Measurements from ENCODE around the gene SNED1.

The SNED1 gene

DNA sequence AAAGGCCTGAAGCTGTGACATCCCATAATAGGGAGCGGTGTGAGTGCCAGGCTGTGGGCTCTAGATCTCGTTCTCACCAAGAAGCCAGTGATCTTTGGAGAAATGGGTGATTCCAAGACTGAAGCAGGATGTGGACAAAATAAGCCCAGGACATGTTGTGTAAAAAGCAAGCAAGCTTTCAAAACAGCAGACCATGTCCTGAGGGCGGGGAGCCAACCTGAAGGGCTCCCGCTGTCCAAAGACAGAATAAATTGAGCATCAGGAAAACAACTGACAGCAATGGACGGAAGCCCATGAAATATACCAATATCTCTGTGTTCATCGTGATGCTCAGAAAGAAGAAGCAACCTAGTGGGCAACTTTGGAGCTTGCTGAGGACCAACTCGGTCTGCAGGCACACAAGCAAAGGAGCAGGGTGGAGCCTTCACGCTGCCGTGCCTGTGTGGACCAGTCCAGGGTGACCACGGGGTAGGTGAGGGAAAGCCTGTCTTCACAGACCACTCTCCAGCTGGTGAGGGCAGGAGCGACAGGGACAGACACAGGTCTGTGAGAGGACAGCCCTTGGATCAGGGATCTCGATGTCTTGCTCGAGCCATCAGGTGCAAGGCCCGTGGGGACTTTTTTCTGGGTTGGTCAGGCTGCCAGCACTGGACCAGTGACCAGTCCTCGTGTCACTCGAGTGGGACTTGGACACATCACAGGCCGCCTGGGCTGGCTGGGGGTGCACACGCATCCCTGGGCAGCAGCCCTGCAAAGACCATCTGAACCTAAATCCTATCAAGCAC is 82.2 kb downstream of the SNED1 start:
- Histone ChIP-seq H3K36me3 (replicated peaks in 1 of 2; ENCODE audit: control insufficient read depth in 2 of 2, insufficient read depth in 2 of 2, low read length in 2 of 2) (peaks cover 0 to 9% of the 10 kb centered on the region in 2 donors), H2AK5ac (ENCODE audit: low read depth, low read length) (no peak overlapping the region), H3K9me3 (replicated peaks in 1 of 2; ENCODE audit: control insufficient read depth in 2 of 2, insufficient read depth in 1 of 2, low read depth in 1 of 2, low read length in 2 of 2) (peaks cover 0 to 8% of the 10 kb centered on the region in 2 donors), H4K91ac (ENCODE audit: low read depth, low read length, poor library complexity) (no peak overlapping the region), H3K23ac (ENCODE audit: low read depth, low read length, poor library complexity) (no peak overlapping the region), H3K9ac (ENCODE audit: low read depth, low read length, poor library complexity) (no peak overlapping the region), H2BK5ac (ENCODE audit: low read length) (no peak overlapping the region), H2BK12ac (ENCODE audit: low read length) (no peak overlapping the region), H3K14ac (ENCODE audit: low read length) (peak overlapping the region; percentile 33), H2BK15ac (ENCODE audit: low read length) (no peak overlapping the region), H3K18ac (ENCODE audit: low read length) (no peak overlapping the region), H3K79me1 (ENCODE audit: low read depth, low read length) (no peaks in the 10 kb centered on the region), H3K27me3 (ENCODE audit: control insufficient read depth in 3 of 3, insufficient read depth in 3 of 3, low read depth in 1 of 3, low read length in 3 of 3) (no peaks in the 10 kb centered on the region), H3K4me1 (ENCODE audit: control insufficient read depth in 2 of 2, insufficient read depth in 1 of 2, low read depth in 1 of 2, low read length in 2 of 2) (peaks cover 0 to 4% of the 10 kb centered on the region in 2 donors), H3K4me2 (ENCODE audit: insufficient read depth, low read length, poor library complexity, severe bottlenecking) (no peak overlapping the region), H4K8ac (ENCODE audit: low read depth, low read length) (no peak overlapping the region), H2BK120ac (ENCODE audit: low read depth, low read length) (no peak overlapping the region), H3K4me3 (ENCODE audit: low read length in 2 of 2) (peak overlapping the region in 1 of 2 donors; percentile 26), H3K27ac (replicated peaks; ENCODE audit: low read length) (no peak overlapping the region), H2AFZ (ENCODE audit: low read length) (no peak overlapping the region), H3K4ac (ENCODE audit: low read length) (no peak overlapping the region)
- no peak for DNase-seq (ENCODE audit: low spot score)
- WGBS, 2 donors (ENCODE audit: extremely low coverage in 2 of 2, insufficient read length in 2 of 2, insufficient replicate concordance in 1 of 2): no CpG with 5 or more reads among the region's 18 CpGs

DNA sequence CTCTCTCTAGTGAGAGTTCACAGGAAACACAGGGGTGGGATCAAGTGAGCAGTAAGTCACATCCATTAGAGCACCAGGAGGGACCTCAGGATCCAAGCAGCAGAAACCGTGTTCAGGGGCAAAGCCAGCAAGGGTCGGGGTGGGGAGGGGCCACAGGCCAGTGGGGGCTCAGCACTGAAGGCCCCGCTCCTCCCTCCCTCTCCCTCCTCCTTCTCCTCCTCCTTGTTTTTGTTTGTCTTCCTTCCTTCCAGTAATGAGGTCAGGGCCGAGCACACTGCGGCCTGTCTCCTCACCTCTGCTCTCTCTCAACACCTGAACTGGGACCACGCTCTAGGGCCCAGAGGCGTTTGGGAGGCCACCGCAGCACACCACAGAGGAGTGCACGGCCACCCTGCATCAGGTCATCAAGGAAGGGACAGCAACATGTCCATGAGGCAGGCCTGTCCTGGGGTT is 82.8 kb downstream of the SNED1 start:
- no peak overlapping the region for H2BK5ac ChIP-seq (ENCODE audit: low read length)
- peak overlapping the region; percentile 67 for H3K4ac ChIP-seq (ENCODE audit: low read length)
- H3K36me3 ChIP-seq (replicated peaks in 1 of 2; ENCODE audit: control insufficient read depth in 2 of 2, insufficient read depth in 2 of 2, low read length in 2 of 2): peaks cover under 1 to 12% of the 10 kb centered on the region in 2 donors
- no peak overlapping the region for H4K91ac ChIP-seq (ENCODE audit: low read depth, low read length, poor library complexity)
- WGBS, 2 donors (ENCODE audit: extremely low coverage in 2 of 2, insufficient read length in 2 of 2, insufficient replicate concordance in 1 of 2): no CpG with 5 or more reads among the region's 9 CpGs
- no peak overlapping the region for H3K14ac ChIP-seq (ENCODE audit: low read length)
- no peaks in the 10 kb centered on the region for H3K27me3 ChIP-seq (ENCODE audit: control insufficient read depth in 3 of 3, insufficient read depth in 3 of 3, low read depth in 1 of 3, low read length in 3 of 3)
- no peaks in the 10 kb centered on the region for H3K79me1 ChIP-seq (ENCODE audit: low read depth, low read length)
- no peak overlapping the region for H3K27ac ChIP-seq (replicated peaks; ENCODE audit: low read length)
- no peak overlapping the region for H4K8ac ChIP-seq (ENCODE audit: low read depth, low read length)
- no peak overlapping the region for H2AK5ac ChIP-seq (ENCODE audit: low read depth, low read length)
- H3K9ac ChIP-seq (ENCODE audit: low read depth, low read length, poor library complexity): peak overlapping the region; percentile 73
- H3K18ac ChIP-seq (ENCODE audit: low read length): peak overlapping the region; percentile 41
- H3K9me3 ChIP-seq (replicated peaks in 1 of 2; ENCODE audit: control insufficient read depth in 2 of 2, insufficient read depth in 1 of 2, low read depth in 1 of 2, low read length in 2 of 2): peaks cover 0 to 11% of the 10 kb centered on the region in 2 donors
- H2BK15ac ChIP-seq (ENCODE audit: low read length): peak overlapping the region; percentile 39
- H2BK12ac ChIP-seq (ENCODE audit: low read length): no peak overlapping the region
- H3K4me3 ChIP-seq (ENCODE audit: low read length in 2 of 2): no peak overlapping the region
- peak overlapping the region; percentile 94 for H3K23ac ChIP-seq (ENCODE audit: low read depth, low read length, poor library complexity)
- H3K4me2 ChIP-seq (ENCODE audit: insufficient read depth, low read length, poor library complexity, severe bottlenecking): no peak overlapping the region
- no peak overlapping the region for H2BK120ac ChIP-seq (ENCODE audit: low read depth, low read length)
- DNase-seq (ENCODE audit: low spot score): no peak
- no peak overlapping the region for H2AFZ ChIP-seq (ENCODE audit: low read length)
- H3K4me1 ChIP-seq (ENCODE audit: control insufficient read depth in 2 of 2, insufficient read depth in 1 of 2, low read depth in 1 of 2, low read length in 2 of 2): peaks cover 0 to 4% of the 10 kb centered on the region in 2 donors

DNA sequence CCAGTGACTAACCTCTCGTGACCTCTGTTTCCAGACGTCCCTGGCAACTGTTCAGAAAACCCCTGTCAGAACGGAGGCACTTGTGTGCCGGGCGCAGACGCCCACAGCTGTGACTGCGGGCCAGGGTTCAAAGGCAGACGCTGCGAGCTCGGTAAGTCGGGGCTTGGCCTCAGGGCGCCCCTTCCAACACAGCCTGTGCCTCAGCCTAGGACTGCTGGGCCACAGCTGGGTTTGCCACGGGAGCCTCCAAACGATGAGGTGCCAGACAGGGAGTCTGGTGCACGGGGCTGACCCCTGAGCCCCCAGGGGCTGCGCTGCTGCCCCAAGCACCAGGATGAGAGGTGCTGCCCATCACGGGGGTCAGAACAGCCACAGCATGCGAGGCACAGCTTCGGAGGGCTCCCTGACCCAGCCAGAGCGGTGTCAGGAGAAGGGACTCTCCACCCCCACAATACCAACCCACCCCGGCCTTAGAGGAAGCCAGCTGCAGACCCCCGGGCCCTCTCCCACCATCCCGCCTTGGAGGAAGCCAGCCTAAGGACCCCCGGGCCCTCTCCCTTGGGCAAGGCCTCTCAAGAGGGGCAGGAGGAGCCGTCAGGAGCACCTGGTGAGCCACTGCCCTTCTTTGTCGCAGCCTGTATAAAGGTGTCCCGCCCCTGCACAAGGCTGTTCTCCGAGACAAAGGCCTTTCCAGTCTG is 83.4 kb downstream of the SNED1 start:
- Histone ChIP-seq H2BK120ac (ENCODE audit: low read depth, low read length) (no peak overlapping the region), H3K4me1 (ENCODE audit: control insufficient read depth in 2 of 2, insufficient read depth in 1 of 2, low read depth in 1 of 2, low read length in 2 of 2) (peaks cover 0 to 4% of the 10 kb centered on the region in 2 donors), H3K27me3 (ENCODE audit: control insufficient read depth in 3 of 3, insufficient read depth in 3 of 3, low read depth in 1 of 3, low read length in 3 of 3) (no peaks in the 10 kb centered on the region), H3K36me3 (replicated peaks in 1 of 2; ENCODE audit: control insufficient read depth in 2 of 2, insufficient read depth in 2 of 2, low read length in 2 of 2) (peaks cover 4 to 18% of the 10 kb centered on the region in 2 donors), H4K8ac (ENCODE audit: low read depth, low read length) (no peak overlapping the region), H3K14ac (ENCODE audit: low read length) (no peak overlapping the region), H2AK5ac (ENCODE audit: low read depth, low read length) (peak overlapping the region; percentile 32), H3K27ac (replicated peaks; ENCODE audit: low read length) (no peak overlapping the region), H3K18ac (ENCODE audit: low read length) (peak overlapping the region; percentile 41), H3K4ac (ENCODE audit: low read length) (peak overlapping the region; percentile 67), H4K91ac (ENCODE audit: low read depth, low read length, poor library complexity) (no peak overlapping the region), H3K9me3 (replicated peaks in 1 of 2; ENCODE audit: control insufficient read depth in 2 of 2, insufficient read depth in 1 of 2, low read depth in 1 of 2, low read length in 2 of 2) (peaks cover 0 to 16% of the 10 kb centered on the region in 2 donors), H2BK12ac (ENCODE audit: low read length) (no peak overlapping the region), H2AFZ (ENCODE audit: low read length) (no peak overlapping the region), H3K4me3 (ENCODE audit: low read length in 2 of 2) (no peak overlapping the region), H3K79me1 (ENCODE audit: low read depth, low read length) (no peaks in the 10 kb centered on the region), H3K9ac (ENCODE audit: low read depth, low read length, poor library complexity) (peak overlapping the region; percentile 73), H3K23ac (ENCODE audit: low read depth, low read length, poor library complexity) (peak overlapping the region; percentile 94), H2BK5ac (ENCODE audit: low read length) (no peak overlapping the region), H2BK15ac (ENCODE audit: low read length) (peak overlapping the region; percentile 39), H3K4me2 (ENCODE audit: insufficient read depth, low read length, poor library complexity, severe bottlenecking) (no peak overlapping the region)
- no CpG with 5 or more reads among the region's 28 CpGs for WGBS, 2 donors (ENCODE audit: extremely low coverage in 2 of 2, insufficient read length in 2 of 2, insufficient replicate concordance in 1 of 2)
- no peak for DNase-seq (ENCODE audit: low spot score)
